GM12875 (cell line): ENCODE measurements around the gene PTRHD1.
"Not testable (repeated sequence)": the region's sequence is repeated elsewhere in the genome, so short reads cannot be mapped to it uniquely, and the experiment has no call there.

Experiments
- H3K4me3 ChIP-seq: one replicate; pipeline ENCODE4 v1.5.1; 2011; ENCODE audit warnings: low read depth, low read length, control low read depth
- TF ChIP-seq, protein P1 (sequence below): IDR thresholded peaks from 2 replicates; pipeline ENCODE4 v1.5.1; 2011; ENCODE audit warnings: low read depth, mild to moderate bottlenecking, control low read depth, inconsistent platforms, low read length, moderate library complexity, borderline replicate concordance; ENCODE audit not compliant: insufficient read depth

The PTRHD1 gene

GRCh38 chr2:24838541-24838940 is 45.4 kb upstream of the PTRHD1 start:
- H3K4me3 ChIP-seq: no peak overlapping the region
- TF ChIP-seq, protein P1, sequence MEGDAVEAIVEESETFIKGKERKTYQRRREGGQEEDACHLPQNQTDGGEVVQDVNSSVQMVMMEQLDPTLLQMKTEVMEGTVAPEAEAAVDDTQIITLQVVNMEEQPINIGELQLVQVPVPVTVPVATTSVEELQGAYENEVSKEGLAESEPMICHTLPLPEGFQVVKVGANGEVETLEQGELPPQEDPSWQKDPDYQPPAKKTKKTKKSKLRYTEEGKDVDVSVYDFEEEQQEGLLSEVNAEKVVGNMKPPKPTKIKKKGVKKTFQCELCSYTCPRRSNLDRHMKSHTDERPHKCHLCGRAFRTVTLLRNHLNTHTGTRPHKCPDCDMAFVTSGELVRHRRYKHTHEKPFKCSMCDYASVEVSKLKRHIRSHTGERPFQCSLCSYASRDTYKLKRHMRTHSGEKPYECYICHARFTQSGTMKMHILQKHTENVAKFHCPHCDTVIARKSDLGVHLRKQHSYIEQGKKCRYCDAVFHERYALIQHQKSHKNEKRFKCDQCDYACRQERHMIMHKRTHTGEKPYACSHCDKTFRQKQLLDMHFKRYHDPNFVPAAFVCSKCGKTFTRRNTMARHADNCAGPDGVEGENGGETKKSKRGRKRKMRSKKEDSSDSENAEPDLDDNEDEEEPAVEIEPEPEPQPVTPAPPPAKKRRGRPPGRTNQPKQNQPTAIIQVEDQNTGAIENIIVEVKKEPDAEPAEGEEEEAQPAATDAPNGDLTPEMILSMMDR: no peak

DNA sequence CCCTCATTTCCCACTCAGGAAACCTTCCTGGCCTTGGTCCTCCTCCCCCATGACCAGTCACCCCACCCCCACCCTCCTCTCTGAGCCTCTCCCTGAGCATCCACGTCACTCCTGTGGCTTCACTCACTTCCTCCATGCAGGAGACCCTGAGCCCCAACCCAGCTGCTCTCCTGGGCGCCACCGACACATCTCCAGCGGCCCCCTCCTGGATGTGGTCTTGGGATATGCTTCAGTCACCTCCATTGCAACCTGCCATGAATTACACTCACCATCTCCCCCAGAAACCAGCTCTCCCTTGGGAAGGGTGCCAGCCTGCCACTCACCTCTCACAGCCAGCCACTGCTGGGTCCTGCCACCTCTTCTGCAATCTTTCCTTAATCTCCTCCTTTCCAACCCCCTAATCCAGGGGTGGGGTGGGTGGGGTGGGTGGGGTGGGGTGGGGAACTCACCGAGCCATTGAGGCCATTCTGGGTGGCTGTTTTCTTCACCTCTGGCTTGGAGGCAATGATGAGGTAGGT is 44.9 kb upstream of the PTRHD1 start:
- TF ChIP-seq, protein P1: no peak
- no peak overlapping the region for H3K4me3 ChIP-seq

DNA sequence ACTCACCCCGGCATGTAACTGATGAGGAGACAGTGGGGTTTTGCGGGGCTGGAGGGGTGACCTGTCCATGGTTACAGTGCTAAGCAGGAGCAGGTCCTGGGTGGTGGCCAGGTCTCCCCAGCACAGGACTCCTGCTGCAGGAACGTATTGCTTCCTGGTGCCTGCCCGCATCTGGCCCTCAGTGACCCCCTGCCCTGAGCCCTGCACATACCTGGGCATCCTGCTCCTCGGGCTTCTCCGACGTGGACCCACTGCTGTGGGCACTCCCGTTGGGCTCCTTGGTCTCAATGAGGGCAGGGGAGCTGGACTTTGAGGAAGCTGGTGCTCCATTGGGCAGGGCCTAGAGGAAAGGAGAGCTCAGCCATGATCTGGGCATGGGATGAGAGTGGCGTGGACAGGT is 43.5 kb upstream of the PTRHD1 start:
- TF ChIP-seq, protein P1: no peak
- H3K4me3 ChIP-seq: no peak overlapping the region

- TF ChIP-seq, protein P1: no peak
- no peak overlapping the region for H3K4me3 ChIP-seq
Measured at GRCh38 chr2:24836206-24836605, 43.0 kb upstream of the PTRHD1 start.

DNA sequence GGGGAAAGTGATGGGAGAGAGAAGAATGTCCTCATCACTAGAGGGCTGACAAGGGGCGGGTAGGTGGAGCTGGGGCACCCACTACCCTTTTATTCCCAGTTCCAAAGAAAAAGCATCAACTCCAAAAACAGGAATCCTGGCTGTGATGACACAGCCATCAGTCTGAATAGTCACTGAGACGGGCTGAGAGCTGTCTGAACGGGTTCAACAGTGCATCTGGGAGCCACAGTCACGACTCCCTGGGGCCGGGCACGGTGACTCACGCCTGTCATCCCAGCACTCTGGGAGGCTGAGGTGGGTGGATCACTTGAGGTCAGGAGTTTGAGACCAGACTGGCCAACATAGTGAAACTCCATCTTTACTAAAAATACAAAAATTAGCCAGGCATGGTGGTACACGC is 42.2 kb upstream of the PTRHD1 start:
- H3K4me3 ChIP-seq: not testable (repeated sequence)

DNA sequence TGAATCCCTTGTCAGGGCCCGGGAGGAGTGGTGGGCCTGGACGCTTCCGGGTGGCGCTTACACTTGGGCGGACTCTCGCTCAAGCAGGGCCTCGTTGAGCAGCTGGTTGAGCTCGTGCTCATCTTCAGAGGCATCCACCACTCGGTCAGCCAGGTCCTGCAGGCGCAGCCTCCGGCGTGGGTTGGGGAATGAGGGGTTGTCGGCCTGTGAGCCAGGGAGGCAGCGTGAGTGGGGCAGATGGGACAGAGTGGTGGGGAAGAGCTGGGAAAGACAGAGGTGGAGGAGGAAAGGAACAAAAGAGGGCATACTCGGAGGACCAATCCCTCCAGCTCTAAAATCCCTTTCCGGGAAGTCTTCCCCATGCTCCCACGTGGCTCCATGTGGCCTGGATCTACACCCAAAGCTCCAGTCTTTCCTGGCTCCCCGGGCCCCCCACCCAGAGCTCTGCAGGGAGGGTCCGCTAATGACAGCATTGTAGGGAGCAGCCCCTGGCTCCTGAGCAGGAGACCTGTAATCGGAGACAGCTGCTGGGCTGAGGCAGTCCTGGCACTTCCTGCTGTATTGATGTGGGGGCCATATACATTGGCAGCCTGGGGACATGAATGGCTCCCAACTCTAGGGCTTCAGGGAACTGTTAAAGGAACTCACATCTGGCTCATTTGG is 41.7 kb upstream of the PTRHD1 start:
- TF ChIP-seq, protein P1: no peak

GRCh38 chr2:24833821-24834732 is 40.9 kb upstream of the PTRHD1 start:
- TF ChIP-seq, protein P1: no peak
- no peak overlapping the region for H3K4me3 ChIP-seq

More for the DNA sequence above, 41.7 kb upstream of the PTRHD1 start:
- no peak overlapping the region for H3K4me3 ChIP-seq
